GM12878 (cell line): ENCODE results near the gene ZNF599. TPM values are rescaled to one million over a fixed set of nuclear protein-coding genes. Genes with fewer than 3 reads are reported as not detected.

Experiments
- ATAC-seq: fragments of 200-7000 bp; cut with Tn5 transposase; 3 replicates; pipeline ENCODE4 v1.9.1; 2020; ENCODE audit warnings: mild to moderate bottlenecking, moderate library complexity
- BruUV-seq: library from RNA; stranded (reverse); fragments of 400-500 nt; replicated peaks from 2 replicates; lab custom pipeline; 2021; lab: Mats Ljungman, UMichigan
- CTCF ChIA-PET: fragments of 300-600 bp; sonication (Branson Sonifier 250); formaldehyde crosslinking; extraction: SDS; loops from one replicate; lab custom pipeline; 2021; ENCODE audit warnings: inconsistent platforms; lab: Yijun Ruan, JAX
- POLR2A ChIA-PET: fragments of 350-600 bp; formaldehyde crosslinking; extraction: SDS; loops from one replicate; lab custom pipeline; 2021; ENCODE audit warnings: inconsistent platforms; lab: Charles Lee
- RAD21 ChIA-PET: fragments of 300-600 bp; sonication (Branson Sonifier 250); formaldehyde crosslinking; loops from one replicate; lab custom pipeline; 2023; ENCODE audit warnings: antibody characterized with exemption; ENCODE audit not compliant: unreplicated experiment; lab: Charles Lee
- SMC1A ChIA-PET: fragments of 300-600 bp; sonication (Branson Sonifier 250); formaldehyde crosslinking; loops from one replicate; lab custom pipeline; 2023; ENCODE audit not compliant: unreplicated experiment, uncharacterized antibody; lab: Charles Lee
- DNase-seq: peaks from one replicate; pipeline ENCODE4 v3.0.0-alpha.2; 2011; ENCODE audit warnings: low read depth, low spot score
- FAIRE-seq: peaks from 3 replicates; lab custom pipeline; 2011; peaks lifted over from hg19 to GRCh38; lab: Jason Lieb, UNC
- H2AFZ ChIP-seq: 2 replicates; pipeline ENCODE4 v1.6.0; 2011; ENCODE audit warnings: low read depth, low read length, control low read depth; ENCODE audit not compliant: control insufficient read depth
- H3K27ac ChIP-seq: 2 replicates; pipeline ENCODE4 v1.5.1; 2011; ENCODE audit warnings: control low read depth; ENCODE audit not compliant: control insufficient read depth, insufficient read depth
- H3K27me3 ChIP-seq, 2 experiments: replicated peaks in 1 of 2; 2 replicates each; pipeline versions ENCODE4 v1.6.0 to v1.6.1; 2011; ENCODE audit warnings: low read length in 1 of 2; ENCODE audit not compliant: control insufficient read depth in 2 of 2, insufficient read depth in 2 of 2
- H3K36me3 ChIP-seq, 2 experiments: 2 replicates each; pipeline ENCODE4 v1.5.1; 2011; ENCODE audit warnings: low read length in 1 of 2; ENCODE audit not compliant: control insufficient read depth in 2 of 2, insufficient read depth in 2 of 2
- H3K4me1 ChIP-seq: 2 replicates; pipeline ENCODE4 v1.6.1; 2011; ENCODE audit warnings: mild to moderate bottlenecking, low read length, moderate library complexity, mixed read lengths; ENCODE audit not compliant: control insufficient read depth, insufficient read depth
- H3K4me2 ChIP-seq: 2 replicates; pipeline ENCODE4 v1.6.0; 2011; ENCODE audit warnings: control low read depth; ENCODE audit not compliant: control insufficient read depth, insufficient read depth
- H3K4me3 ChIP-seq: fragments of 200-600 bp; sonication (generic); 2 replicates; pipeline ENCODE4 v1.5.1; 2016
- H3K79me2 ChIP-seq: 2 replicates; pipeline ENCODE4 v1.6.0; 2011; ENCODE audit warnings: low read length; ENCODE audit not compliant: control insufficient read depth, insufficient read depth
- H3K9ac ChIP-seq: 2 replicates; pipeline ENCODE4 v1.8.0; 2011; ENCODE audit warnings: low read length, control low read depth, mixed read lengths; ENCODE audit not compliant: control insufficient read depth, insufficient read depth
- H3K9me3 ChIP-seq: replicated peaks from 3 replicates; pipeline ENCODE4 v1.5.1; 2011; ENCODE audit warnings: mild to moderate bottlenecking, low read length; ENCODE audit not compliant: control insufficient read depth, insufficient read depth
- H4K20me1 ChIP-seq: 2 replicates; pipeline ENCODE4 v1.6.0; 2011; ENCODE audit not compliant: control insufficient read depth, insufficient read depth
- TCF7 ChIP-seq: IDR thresholded peaks from 2 replicates; pipeline ENCODE4 v1.6.1; 2014; ENCODE audit warnings: antibody characterized with exemption, borderline replicate concordance
- ZNF24 ChIP-seq: fragments of 450-650 bp; IDR thresholded peaks from 2 replicates; pipeline ENCODE4 v1.6.1; 2017; ENCODE audit warnings: antibody characterized with exemption, mild to moderate bottlenecking
- WGBS: methylation state at CpG from one replicate; pipeline ENCODE4 v1.1.6; 2016; ENCODE audit warnings: low lambda C conversion rate; ENCODE audit not compliant: insufficient replicate concordance, insufficient coverage; ENCODE audit errors: missing lambda C conversion rate; 5-methylcytosine and 5-hydroxymethylcytosine counted together
- in situ Hi-C: fragments of 300-500 bp; cut with MboI; formaldehyde crosslinking; loops from 9 replicates; pipeline ENCODE4 v1.14.3; 2018; ENCODE audit warnings: mixed read lengths
- intact Hi-C: fragments of 100-400 bp; cut with micrococcal nuclease; formaldehyde crosslinking; loops from one replicate; pipeline ENCODE4 v1.14.2; 2022; ENCODE audit not compliant: unreplicated experiment
- polyA plus RNA-seq, 11 experiments: library from polyadenylated mRNA; depleted of rRNA in 4 of 11; unstranded in 6 of 11; stranded (reverse) in 5 of 11; fragments of >200 nt; fragmentation: Nextera tagmentation in 4 of 11; fragmentation: Illumina TruSeq in 1 of 11; extraction: Ambion mirVana in 4 of 11; extraction: Trizol in 1 of 11; gene quantifications; 1 replicate in 1 of 11; 2 replicates in 10 of 11; pipeline versions ENCODE4 v1.2.1 to v1.2.3, GENCODE V29; 2011 to 2016; ENCODE audit warnings: inconsistent platforms in 2 of 11, missing spikeins in 2 of 11, low read depth in 1 of 11
- total RNA-seq, 4 experiments: library from RNA; depleted of rRNA in 3 of 4; stranded (reverse); fragments of >200 nt in 3 of 4; fragmentation: Illumina TruSeq in 1 of 4; extraction: Trizol in 1 of 4; gene quantifications; 2 replicates each; pipeline versions ENCODE4 v1.2.1 to v1.2.3, GENCODE V29; 2013 to 2021
- TF ChIP-seq, protein P1 (sequence below): fragments of 450-650 bp; conservative IDR thresholded peaks from 2 replicates; pipeline ENCODE4 v1.6.1; 2017; ENCODE audit warnings: mild to moderate bottlenecking, moderate library complexity
- TF ChIP-seq, protein P2 (sequence below): IDR thresholded peaks from 2 replicates; pipeline ENCODE4 v1.6.1; 2012; ENCODE audit warnings: low read depth, low read length, improper control_type of control experiment
- TF ChIP-seq, protein P3 (sequence below): fragments of 450-650 bp; IDR thresholded peaks from 2 replicates; pipeline ENCODE4 v1.6.1; 2016; ENCODE audit warnings: mild to moderate bottlenecking

Gene ZNF599
- total and polyA plus RNA-seq, 10 of the 15 experiments (the other 5 are each of a cell fraction or from before 2014, with no cell fraction given) = 0.27 to 4.8 (median 1.9) TPM

DNA sequence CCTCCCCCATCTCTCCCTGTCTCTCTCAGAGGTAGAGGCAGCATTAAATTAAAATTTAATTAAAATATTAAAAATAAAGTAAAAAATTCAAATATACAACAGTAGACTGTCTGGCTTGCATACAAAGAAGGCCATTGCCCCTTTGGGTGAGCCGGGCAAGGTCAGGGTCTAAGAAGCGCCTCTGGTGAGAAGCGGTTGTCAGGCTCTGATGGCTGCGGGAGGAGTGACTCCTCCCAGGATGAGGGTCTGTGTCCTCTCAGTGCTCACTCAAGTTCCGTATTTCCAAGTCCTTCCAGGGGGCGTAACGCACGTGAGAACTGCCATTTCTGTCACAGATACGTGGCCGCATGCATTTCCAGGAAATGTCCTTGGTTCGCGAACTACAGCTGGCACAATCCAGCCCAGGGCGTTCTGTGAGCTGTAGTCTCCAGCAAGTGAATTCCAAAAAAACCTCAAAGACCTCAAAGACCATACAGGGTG is 39.7 kb downstream of the ZNF599 start (continued):
- TF ChIP-seq, protein P1, sequence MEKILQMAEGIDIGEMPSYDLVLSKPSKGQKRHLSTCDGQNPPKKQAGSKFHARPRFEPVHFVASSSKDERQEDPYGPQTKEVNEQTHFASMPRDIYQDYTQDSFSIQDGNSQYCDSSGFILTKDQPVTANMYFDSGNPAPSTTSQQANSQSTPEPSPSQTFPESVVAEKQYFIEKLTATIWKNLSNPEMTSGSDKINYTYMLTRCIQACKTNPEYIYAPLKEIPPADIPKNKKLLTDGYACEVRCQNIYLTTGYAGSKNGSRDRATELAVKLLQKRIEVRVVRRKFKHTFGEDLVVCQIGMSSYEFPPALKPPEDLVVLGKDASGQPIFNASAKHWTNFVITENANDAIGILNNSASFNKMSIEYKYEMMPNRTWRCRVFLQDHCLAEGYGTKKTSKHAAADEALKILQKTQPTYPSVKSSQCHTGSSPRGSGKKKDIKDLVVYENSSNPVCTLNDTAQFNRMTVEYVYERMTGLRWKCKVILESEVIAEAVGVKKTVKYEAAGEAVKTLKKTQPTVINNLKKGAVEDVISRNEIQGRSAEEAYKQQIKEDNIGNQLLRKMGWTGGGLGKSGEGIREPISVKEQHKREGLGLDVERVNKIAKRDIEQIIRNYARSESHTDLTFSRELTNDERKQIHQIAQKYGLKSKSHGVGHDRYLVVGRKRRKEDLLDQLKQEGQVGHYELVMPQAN = peak; percentile 80
- no peak for TF ChIP-seq TCF7
- TF ChIP-seq, all 136 proteins: peak for 5

DNA sequence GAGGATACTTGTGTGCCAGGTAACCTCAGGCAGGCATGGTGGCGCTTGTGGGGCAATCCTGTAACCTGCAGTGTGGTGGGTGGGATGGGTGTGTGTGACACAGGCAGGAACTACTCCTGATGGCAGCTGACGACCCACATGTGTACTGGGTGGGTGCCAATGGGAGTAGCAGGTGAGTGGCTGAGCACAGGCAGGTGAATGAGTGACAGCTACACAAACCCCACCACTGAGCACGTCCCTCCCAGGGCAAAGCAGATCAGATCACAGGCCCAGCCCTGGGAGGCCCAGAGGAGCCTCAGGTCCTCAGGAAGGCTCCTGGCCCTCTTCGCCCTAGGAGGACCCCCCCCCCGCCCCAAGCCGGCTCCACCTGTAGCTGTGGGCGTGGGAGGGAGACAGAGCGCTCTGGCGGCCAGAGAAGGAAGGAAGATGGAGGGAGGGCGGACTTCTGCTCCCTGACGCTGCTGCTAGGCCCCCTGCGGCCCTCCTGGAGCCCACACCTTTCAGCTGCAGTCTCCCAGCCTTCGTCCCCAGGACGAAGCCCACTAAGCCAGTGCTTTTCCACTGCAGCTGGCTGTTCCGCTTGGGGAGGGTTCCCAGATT is 40.3 kb downstream of the ZNF599 start:
- ChIA-PET SMC1A (no interaction called here), RAD21 (interaction anchor here (0.6 kb wide), 1 partner anchor 1761 kb away, joined by 4 read pairs; the partner anchor contains the start of gene CEP89)
- FAIRE-seq = no peak
- no peak overlapping the region for H2AFZ ChIP-seq
- no peaks in the 10 kb centered on the region for H3K79me2 ChIP-seq
- in situ Hi-C loops = no loop called here
- no peaks in the 10 kb centered on the region for H3K36me3 ChIP-seq
- no peak for DNase-seq
- H3K27me3 ChIP-seq = no peaks in the 10 kb centered on the region
- no peaks in the 10 kb centered on the region for H4K20me1 ChIP-seq
- ATAC-seq = no peak
- H3K4me1 ChIP-seq = no peaks in the 10 kb centered on the region
- TF ChIP-seq, protein P2, sequence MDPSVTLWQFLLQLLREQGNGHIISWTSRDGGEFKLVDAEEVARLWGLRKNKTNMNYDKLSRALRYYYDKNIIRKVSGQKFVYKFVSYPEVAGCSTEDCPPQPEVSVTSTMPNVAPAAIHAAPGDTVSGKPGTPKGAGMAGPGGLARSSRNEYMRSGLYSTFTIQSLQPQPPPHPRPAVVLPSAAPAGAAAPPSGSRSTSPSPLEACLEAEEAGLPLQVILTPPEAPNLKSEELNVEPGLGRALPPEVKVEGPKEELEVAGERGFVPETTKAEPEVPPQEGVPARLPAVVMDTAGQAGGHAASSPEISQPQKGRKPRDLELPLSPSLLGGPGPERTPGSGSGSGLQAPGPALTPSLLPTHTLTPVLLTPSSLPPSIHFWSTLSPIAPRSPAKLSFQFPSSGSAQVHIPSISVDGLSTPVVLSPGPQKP = no peak
- TF ChIP-seq, protein P3, sequence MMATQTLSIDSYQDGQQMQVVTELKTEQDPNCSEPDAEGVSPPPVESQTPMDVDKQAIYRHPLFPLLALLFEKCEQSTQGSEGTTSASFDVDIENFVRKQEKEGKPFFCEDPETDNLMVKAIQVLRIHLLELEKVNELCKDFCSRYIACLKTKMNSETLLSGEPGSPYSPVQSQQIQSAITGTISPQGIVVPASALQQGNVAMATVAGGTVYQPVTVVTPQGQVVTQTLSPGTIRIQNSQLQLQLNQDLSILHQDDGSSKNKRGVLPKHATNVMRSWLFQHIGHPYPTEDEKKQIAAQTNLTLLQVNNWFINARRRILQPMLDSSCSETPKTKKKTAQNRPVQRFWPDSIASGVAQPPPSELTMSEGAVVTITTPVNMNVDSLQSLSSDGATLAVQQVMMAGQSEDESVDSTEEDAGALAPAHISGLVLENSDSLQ = peak; percentile 34; the same call in 1 of the 2 replicates
- no peak for TF ChIP-seq ZNF24
- TF ChIP-seq, all 136 proteins: peak for 1
- CTCF ChIA-PET = interaction anchor here (0.7 to 1.1 kb wide), 2 partner anchors 55 to 57 kb away, joined by 3 to 6 read pairs; partner anchors contain the start of gene ZNF302
- BruUV-seq = no TSS peak
- POLR2A ChIA-PET = no interaction called here
- H3K4me3 ChIP-seq = peak overlapping the region; percentile 79; the same call in 1 of the 2 replicates
- no peak overlapping the region for H3K27ac ChIP-seq
- WGBS = 74% methylated on average over 10 of the region's 15 CpGs
- 0 out of 2 replicates have a peak overlapping the region, but pooled peaks have one; percentile 82 for H3K9ac ChIP-seq
- H3K4me2 ChIP-seq = peak overlapping the region; percentile 97
- intact Hi-C loops = loop anchor here (1.0 to 5.0 kb wide), 2 partner anchors 40 to 55 kb away; partner anchors contain the start of genes SCGB2B2, ZNF302 and ZNF599
- H3K9me3 ChIP-seq = no peaks in the 10 kb centered on the region; the same call in 2 of the 3 replicates
